HG03439 (cell line): ENCODE measurements around the gene AUTS2.

Experiments used
- ATAC-seq: cut with Tn5 transposase; IDR thresholded peaks from one replicate; pipeline ENCODE4 v1.9.1; 2021; ENCODE audit warnings: mild to moderate bottlenecking, moderate library complexity; ENCODE audit not compliant: unreplicated experiment

AUTS2 gene

GRCh38 chr7:69754476-69754875 lies 156.2 kb downstream of the AUTS2 start:
- ATAC-seq, result no peak

GRCh38 chr7:69756235-69756634 lies 158.0 kb downstream of the AUTS2 start:
- no peak for ATAC-seq

- ATAC-seq, result no peak
These were observed 159.3 kb downstream of the AUTS2 start for GRCh38 chr7:69757528-69757927.

GRCh38 chr7:69757981-69758430 lies 159.7 kb downstream of the AUTS2 start:
- ATAC-seq, result no peak

DNA sequence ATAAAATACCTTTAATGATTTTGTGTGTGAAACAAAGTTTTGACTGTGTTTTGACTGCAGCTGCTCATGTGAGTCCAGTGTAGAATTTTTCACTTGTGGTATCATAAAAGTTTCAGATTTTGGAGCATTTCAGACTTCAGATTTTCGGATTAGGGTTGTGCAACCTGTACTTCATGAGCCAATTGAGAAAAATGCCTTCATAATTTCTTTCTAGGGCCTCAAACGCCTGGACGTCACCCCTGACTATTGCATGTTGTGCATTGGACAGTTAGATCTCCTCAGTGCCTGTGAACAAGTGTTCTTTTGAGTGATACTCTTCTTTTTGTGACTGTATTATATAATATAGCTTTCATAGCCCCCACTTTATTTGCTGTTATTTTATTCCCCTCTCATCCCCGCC lies 161.1 kb downstream of the AUTS2 start:
- no peak for ATAC-seq

DNA sequence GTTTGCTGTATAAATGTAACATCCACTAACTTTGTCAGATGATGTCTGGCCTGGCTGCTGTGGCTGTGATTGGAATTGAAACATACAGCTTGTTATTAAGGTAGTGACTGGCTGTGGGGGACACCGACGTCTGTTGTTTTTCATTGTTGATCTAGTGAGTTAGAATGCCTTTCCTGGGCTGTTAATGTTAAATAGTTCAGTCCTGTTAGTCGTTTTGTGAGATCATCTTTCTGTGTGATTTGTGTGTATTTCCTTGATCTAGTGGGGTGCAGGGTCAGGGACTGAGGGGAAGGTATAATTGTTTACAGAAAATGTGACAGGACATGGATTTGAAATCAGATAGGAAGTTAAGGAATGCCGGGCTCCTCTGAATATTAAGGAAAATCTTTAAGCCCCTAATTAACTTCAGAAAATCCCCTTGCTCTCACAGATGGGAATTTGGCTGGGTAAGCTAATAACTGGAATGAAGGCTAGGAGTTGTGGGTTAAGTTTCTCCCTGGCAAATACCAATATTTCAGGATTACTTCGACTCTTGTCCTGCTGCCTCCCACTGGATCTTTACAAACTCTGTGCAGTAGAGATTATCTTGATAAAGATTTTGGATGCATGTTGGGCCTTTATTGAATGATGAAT lies 163.1 kb downstream of the AUTS2 start:
- ATAC-seq, result no peak

DNA sequence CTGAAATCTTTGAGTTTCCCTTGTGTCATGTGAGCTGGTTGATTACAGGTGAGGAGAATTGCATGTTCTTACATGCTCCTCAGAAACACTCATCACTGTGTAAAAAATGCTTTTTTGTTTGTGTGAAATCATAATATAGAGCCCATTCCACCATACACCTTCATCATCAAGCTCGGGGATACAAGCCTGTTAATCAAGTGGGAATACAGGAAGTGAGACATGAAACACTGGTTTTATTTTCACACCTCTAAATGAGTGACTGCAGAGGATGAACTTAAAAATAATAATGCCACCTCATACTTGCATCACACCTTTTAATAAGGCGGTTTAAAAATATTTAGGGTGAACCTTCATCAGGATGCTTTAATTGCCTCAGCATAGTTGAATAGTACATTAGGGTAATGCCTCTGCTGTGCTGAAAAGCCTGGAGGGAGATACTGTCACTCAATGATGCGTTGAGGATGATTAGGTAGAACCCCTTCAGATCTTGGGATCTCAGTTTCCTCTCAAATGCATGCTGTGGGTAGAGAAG lies 164.6 kb downstream of the AUTS2 start:
- ATAC-seq, result peak; percentile 57

- no peak for ATAC-seq
These were observed 165.2 kb downstream of the AUTS2 start for GRCh38 chr7:69763513-69763912.

GRCh38 chr7:69764147-69764546 lies 165.9 kb downstream of the AUTS2 start:
- ATAC-seq, result no peak

GRCh38 chr7:69764681-69765080 lies 166.4 kb downstream of the AUTS2 start:
- ATAC-seq, result no peak

- ATAC-seq, result no peak
These were observed 167.6 kb downstream of the AUTS2 start for GRCh38 chr7:69765879-69766278.

DNA sequence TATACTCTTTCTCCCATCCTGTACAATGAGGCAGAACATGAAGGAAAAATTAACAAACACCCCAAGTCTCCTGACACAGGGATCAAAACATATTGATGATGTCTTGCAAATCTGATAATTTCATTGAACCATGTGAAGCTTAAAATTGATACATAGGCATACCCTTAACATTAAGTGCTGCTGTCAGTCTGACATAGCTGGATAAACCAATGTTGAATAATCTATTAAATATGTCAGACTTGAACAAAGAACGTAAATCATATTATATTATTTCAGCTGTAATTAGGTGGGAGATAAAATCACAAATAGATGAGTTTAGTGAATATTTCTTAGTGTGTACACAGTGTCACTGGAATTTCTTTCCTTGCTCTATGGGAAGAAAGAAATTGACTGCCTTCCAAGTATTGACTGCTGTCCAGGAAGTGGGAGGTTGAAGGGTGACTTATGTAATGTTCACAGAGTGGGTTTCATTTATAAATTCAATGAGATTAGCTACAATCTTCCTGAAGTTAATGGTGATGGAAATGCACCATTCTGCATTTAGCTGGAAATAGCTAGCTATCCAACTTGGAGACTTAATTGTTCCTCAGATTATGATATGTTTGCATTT lies 170.8 kb downstream of the AUTS2 start:
- ATAC-seq, result no peak

- ATAC-seq, result no peak
These were observed 171.6 kb downstream of the AUTS2 start for GRCh38 chr7:69769826-69770225.

DNA sequence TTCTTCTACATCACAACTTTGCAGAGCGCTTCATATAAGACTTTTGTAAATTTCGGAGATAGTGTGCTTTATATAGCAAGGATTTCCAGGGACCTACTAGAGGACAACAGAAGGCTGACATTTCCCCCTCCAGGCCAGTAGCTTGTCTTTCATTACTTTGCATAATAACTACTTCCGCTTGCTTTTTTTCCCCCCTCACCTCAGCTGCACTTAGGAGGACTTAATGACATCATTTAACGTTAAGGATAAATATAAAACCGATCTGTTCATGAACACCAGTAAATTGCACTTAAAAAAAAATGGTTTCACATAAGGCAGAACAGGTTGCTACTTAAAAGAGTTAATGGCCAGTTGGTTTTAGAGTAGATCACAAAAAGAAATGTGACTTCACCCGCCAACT lies 172.3 kb downstream of the AUTS2 start:
- ATAC-seq, result no peak

GRCh38 chr7:69772718-69773436 lies 174.6 kb downstream of the AUTS2 start:
- no peak for ATAC-seq

GRCh38 chr7:69773535-69774225 lies 175.4 kb downstream of the AUTS2 start:
- ATAC-seq, result no peak

DNA sequence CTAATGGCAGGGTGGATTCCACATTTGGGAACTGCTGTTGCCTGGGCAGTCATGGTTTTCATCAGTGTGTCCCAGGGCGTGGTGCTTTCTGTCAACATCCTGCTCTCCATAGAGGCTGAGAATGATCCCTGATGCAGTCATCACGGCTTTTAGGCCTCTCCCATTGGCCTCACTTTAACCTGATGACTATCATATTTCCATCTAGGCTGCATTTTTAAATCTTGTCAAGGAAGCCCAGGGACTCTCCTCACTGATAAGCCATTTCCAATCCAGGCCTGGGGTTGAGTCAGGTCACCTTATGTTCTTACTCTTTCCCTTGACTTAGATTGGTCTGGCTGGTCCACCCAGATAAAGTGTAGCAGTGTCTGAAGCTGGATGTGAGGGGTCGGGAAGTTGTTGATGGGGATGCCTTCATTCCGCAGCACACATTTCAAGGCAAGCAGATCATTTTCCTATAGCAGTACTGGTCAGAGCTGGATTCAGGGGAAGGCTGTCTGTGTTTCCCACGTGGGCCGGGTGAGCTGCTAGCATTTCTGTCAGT lies 177.0 kb downstream of the AUTS2 start:
- ATAC-seq, result no peak

DNA sequence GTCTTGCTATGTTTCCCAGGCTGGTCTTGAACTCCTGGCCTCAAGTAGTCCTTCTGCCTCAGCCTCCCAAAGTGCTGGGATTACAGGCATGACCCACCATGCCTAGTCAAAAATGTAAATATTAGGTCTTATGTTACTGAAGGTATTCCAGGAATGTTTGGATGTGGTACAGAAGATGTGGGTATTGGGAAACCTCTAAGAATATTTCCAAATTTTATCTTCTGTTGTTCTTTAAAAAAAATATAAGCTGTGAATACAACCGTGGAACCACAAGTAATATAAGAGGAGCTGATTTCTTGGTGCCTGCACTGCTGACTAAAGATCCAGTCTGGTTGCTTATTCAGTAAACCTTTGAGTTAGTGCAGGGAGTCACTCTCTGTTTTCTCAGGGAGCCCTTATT lies 178.3 kb downstream of the AUTS2 start:
- no peak for ATAC-seq

- peak; percentile 50 for ATAC-seq
These were observed 179.9 kb downstream of the AUTS2 start for GRCh38 chr7:69778138-69778537.

DNA sequence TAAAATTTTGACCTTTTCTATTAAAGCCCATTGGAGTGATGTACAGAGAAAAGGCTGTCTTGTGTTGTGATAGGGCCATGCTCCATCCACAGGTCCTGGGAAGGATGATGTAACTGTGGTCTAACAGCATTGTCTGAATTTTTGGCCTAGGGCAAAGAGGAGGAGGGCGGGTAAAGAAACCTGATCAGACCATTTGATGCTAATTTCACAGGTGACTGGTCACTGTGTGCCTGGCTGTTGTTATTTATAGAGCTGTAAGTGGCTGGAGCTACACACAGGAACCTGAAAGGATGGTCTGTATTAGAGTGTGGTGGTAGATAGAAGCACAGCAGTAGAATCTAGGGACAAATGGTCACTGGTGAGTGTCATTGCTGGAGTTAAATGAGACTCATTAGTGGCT lies 182.1 kb downstream of the AUTS2 start:
- no peak for ATAC-seq

- ATAC-seq, result no peak
These were observed 183.2 kb downstream of the AUTS2 start for GRCh38 chr7:69781412-69781846.
